Bronchial epithelial cell (primary cell): ENCODE data around the gene SMIM35. TPM values are rescaled to one million over a fixed set of nuclear protein-coding genes. Genes with fewer than 3 reads are reported as not detected.

ENCODE experiments used
- DNase-seq: peaks from one replicate; pipeline ENCODE4 v3.0.0-alpha.2; 2010; ENCODE audit warnings: low read depth
- FAIRE-seq: peaks from 2 replicates; lab custom pipeline; 2011; peaks lifted over from hg19 to GRCh38; lab: Jason Lieb, UNC
- H3K27me3 ChIP-seq: 2 replicates; pipeline ENCODE4 v1.5.1; 2011; ENCODE audit warnings: low read length; ENCODE audit not compliant: control insufficient read depth, insufficient read depth
- H3K36me3 ChIP-seq: 2 replicates; pipeline ENCODE4 v1.5.1; 2011; ENCODE audit warnings: low read length; ENCODE audit not compliant: control insufficient read depth, insufficient read depth
- H3K4me3 ChIP-seq: 2 replicates; pipeline ENCODE4 v1.5.1; 2011; ENCODE audit warnings: mild to moderate bottlenecking, low read depth, low read length, control low read depth
- CTCF ChIP-seq: IDR thresholded peaks from 2 replicates; pipeline ENCODE4 v1.5.1; 2011; ENCODE audit warnings: mild to moderate bottlenecking, moderate library complexity, low read length, control low read depth, inconsistent platforms; ENCODE audit not compliant: insufficient read depth, severe bottlenecking
- total RNA-seq: library from RNA; depleted of rRNA; stranded (reverse); fragments of >200 nt; gene quantifications from 2 replicates; pipeline ENCODE4 v1.2.1, GENCODE V29; 2014

The SMIM35 gene
- total RNA-seq, 1 donor from 2014 or later = not detected

- TF ChIP-seq CTCF = no peak
- FAIRE-seq (no peak), DNase-seq (no peak)
- H3K4me3 ChIP-seq = no peak overlapping the region
- H3K27me3 ChIP-seq = peaks cover 2% of the 10 kb centered on the region
- no peaks in the 10 kb centered on the region for H3K36me3 ChIP-seq
Observed at GRCh38 chr11:117995472-117995871, 91.3 kb downstream of the SMIM35 start.

- Histone ChIP-seq H3K36me3 (no peaks in the 10 kb centered on the region), H3K27me3 (peaks cover 2% of the 10 kb centered on the region), H3K4me3 (no peak overlapping the region)
- TF ChIP-seq CTCF = no peak
- FAIRE-seq = no peak
- no peak for DNase-seq
Observed at GRCh38 chr11:117993988-117994745, 92.6 kb downstream of the SMIM35 start.

- FAIRE-seq = no peak
- H3K27me3 ChIP-seq = peaks cover 3% of the 10 kb centered on the region
- no peak for DNase-seq
- H3K4me3 ChIP-seq = no peak overlapping the region
- TF ChIP-seq CTCF = no peak
- no peaks in the 10 kb centered on the region for H3K36me3 ChIP-seq
Observed at GRCh38 chr11:117992620-117993019, 94.1 kb downstream of the SMIM35 start.

- Histone ChIP-seq H3K27me3 (peaks cover 7% of the 10 kb centered on the region), H3K4me3 (no peak overlapping the region), H3K36me3 (no peaks in the 10 kb centered on the region)
- TF ChIP-seq CTCF = no peak
- DNase-seq (no peak), FAIRE-seq (no peak)
Observed at GRCh38 chr11:117992136-117992535, 94.6 kb downstream of the SMIM35 start.

GRCh38 chr11:117989351-117990102, 97.2 kb downstream of the SMIM35 start:
- Histone ChIP-seq H3K36me3 (no peaks in the 10 kb centered on the region), H3K27me3 (peaks cover 8% of the 10 kb centered on the region), H3K4me3 (no peak overlapping the region)
- no peak for FAIRE-seq
- no peak for DNase-seq
- TF ChIP-seq CTCF = no peak
